SK-MEL-5 (cell line): Measurements from ENCODE around the gene YWHAH. TPM values are rescaled to one million over a fixed set of nuclear protein-coding genes. Genes with fewer than 3 reads are reported as not detected.
A peak's percentile ranks its signal among the peaks of the same experiment; 100 is the strongest.

ENCODE experiments used
- DNase-seq: peaks from one replicate; pipeline ENCODE4 v3.0.0-alpha.2; 2016; ENCODE audit warnings: low read depth, low spot score
- in situ Hi-C: cut with HindIII; loops from 2 replicates; pipeline ENCODE4 v1.10.0; 2016; ENCODE audit warnings: low sequenced_read_pairs, high pct_unique_total_duplicates, low pct_unique_long_range_greater_than_20kb
- total RNA-seq: library from RNA; depleted of rRNA; stranded (reverse); fragments of >200 nt; shearing (Covaris generic); gene quantifications from 2 replicates; pipeline ENCODE4 v1.2.3, GENCODE V29; 2014

Gene YWHAH
- total RNA-seq, 1 experiment from 2014 or later: 140 TPM

- in situ Hi-C loops: no loop called here
- DNase-seq: no peak
Observed at GRCh38 chr22:31943206-31943977, 943 bp upstream of the YWHAH start.

GRCh38 chr22:31944700-31945442 lies 536 bp downstream of the YWHAH start:
- DNase-seq: no peak
- in situ Hi-C loops: no loop called here

GRCh38 chr22:31945443-31945855 lies 1.1 kb downstream of the YWHAH start:
- DNase-seq: no peak
- in situ Hi-C loops: no loop called here

GRCh38 chr22:31945971-31946680 lies 1.8 kb downstream of the YWHAH start:
- peak; percentile 46 for DNase-seq
- in situ Hi-C loops: no loop called here

GRCh38 chr22:31947296-31947695 lies 3.0 kb downstream of the YWHAH start:
- peak; percentile 75 for DNase-seq
- in situ Hi-C loops: no loop called here

- in situ Hi-C loops: no loop called here
- DNase-seq: no peak
Observed at GRCh38 chr22:31948002-31948401, 3.7 kb downstream of the YWHAH start.

GRCh38 chr22:31950226-31950625 lies 5.9 kb downstream of the YWHAH start:
- in situ Hi-C loops: loop anchor here (25.0 kb wide), 1 partner anchor 238 kb away; no protein-coding TSS in a partner anchor

GRCh38 chr22:31951194-31952093 lies 7.1 kb downstream of the YWHAH start:
- DNase-seq: no peak

More at GRCh38 chr22:31950226-31950625, 5.9 kb downstream of the YWHAH start:
- DNase-seq: no peak

GRCh38 chr22:31952094-31952401 lies 7.7 kb downstream of the YWHAH start:
- in situ Hi-C loops: loop anchor here (25.0 kb wide), 1 partner anchor 240 kb away; no protein-coding TSS in a partner anchor
- DNase-seq: no peak

More at GRCh38 chr22:31951194-31952093, 7.1 kb downstream of the YWHAH start:
- in situ Hi-C loops: loop anchor here (25.0 kb wide), 1 partner anchor 239 kb away; no protein-coding TSS in a partner anchor

GRCh38 chr22:31952472-31952871 lies 8.1 kb downstream of the YWHAH start:
- in situ Hi-C loops: loop anchor here (25.0 kb wide), 1 partner anchor 240 kb away; no protein-coding TSS in a partner anchor

GRCh38 chr22:31953261-31953660 lies 8.9 kb downstream of the YWHAH start:
- no peak for DNase-seq
- in situ Hi-C loops: loop anchor here (25.0 kb wide), 1 partner anchor 241 kb away; no protein-coding TSS in a partner anchor

More at GRCh38 chr22:31952472-31952871, 8.1 kb downstream of the YWHAH start:
- no peak for DNase-seq

GRCh38 chr22:31954535-31955523 lies 10.5 kb downstream of the YWHAH start:
- in situ Hi-C loops: loop anchor here (25.0 kb wide), 1 partner anchor 243 kb away; no protein-coding TSS in a partner anchor
- DNase-seq: no peak

GRCh38 chr22:31956360-31956759 lies 12.0 kb downstream of the YWHAH start:
- in situ Hi-C loops: loop anchor here (25.0 kb wide), 1 partner anchor 244 kb away; no protein-coding TSS in a partner anchor

GRCh38 chr22:31957970-31958594 lies 13.7 kb downstream of the YWHAH start:
- in situ Hi-C loops: loop anchor here (25.0 kb wide), 1 partner anchor 246 kb away; no protein-coding TSS in a partner anchor
- DNase-seq: no peak

More at GRCh38 chr22:31956360-31956759, 12.0 kb downstream of the YWHAH start:
- no peak for DNase-seq

GRCh38 chr22:31958625-31959239 lies 14.4 kb downstream of the YWHAH start:
- in situ Hi-C loops: loop anchor here (25.0 kb wide), 1 partner anchor 246 kb away; no protein-coding TSS in a partner anchor

More at GRCh38 chr22:31958625-31959239, 14.4 kb downstream of the YWHAH start:
- DNase-seq: no peak
